ENCODE measurements around the gene PLXNA2. TPM values are rescaled to one million over a fixed set of nuclear protein-coding genes. Genes with fewer than 3 reads are reported as not detected.

PLXNA2 gene
- total and polyA plus RNA-seq, 3 donors from 2014 or later: 4.1 to 5.5 (median 4.7) TPM

GRCh38 chr1:208169081-208169879, 74.9 kb downstream of the PLXNA2 start:
- intact Hi-C loops (cut with DNase I; ENCODE audit: low total_unique reads): no loop called here
- H3K27me3 ChIP-seq: no peaks in the 10 kb centered on the region
- H3K36me3 ChIP-seq (ENCODE audit: low read depth, missing control alignments): no peaks in the 10 kb centered on the region
- TF ChIP-seq CTCF (IDR thresholded peaks at IDR 0.05) (no peak), POLR2A (IDR thresholded peaks at IDR 0.05) (no peak)
- no peaks in the 10 kb centered on the region for H3K9me3 ChIP-seq
- no peak overlapping the region for H3K27ac ChIP-seq
- H3K4me1 ChIP-seq: no peaks in the 10 kb centered on the region
- 74 to 82% methylated on average over 8 of the region's 8 CpGs for WGBS, 2 donors
- DNase-seq: no peak
- H3K4me3 ChIP-seq: no peak overlapping the region

- Histone ChIP-seq H3K4me1 (no peaks in the 10 kb centered on the region), H3K27ac (no peak overlapping the region), H3K9me3 (no peaks in the 10 kb centered on the region), H3K36me3 (ENCODE audit: low read depth, missing control alignments) (no peaks in the 10 kb centered on the region), H3K27me3 (no peaks in the 10 kb centered on the region), H3K4me3 (no peak overlapping the region)
- intact Hi-C loops (cut with DNase I; ENCODE audit: low total_unique reads): no loop called here
- TF ChIP-seq CTCF (IDR thresholded peaks at IDR 0.05): no peak
- no peak for TF ChIP-seq POLR2A (IDR thresholded peaks at IDR 0.05)
- 81 to 84% methylated on average over 11 of the region's 11 CpGs for WGBS, 2 donors
- no peak for DNase-seq
Measured at GRCh38 chr1:208167261-208167869, 76.8 kb downstream of the PLXNA2 start.

GRCh38 chr1:208166340-208167138, 77.6 kb downstream of the PLXNA2 start:
- no peak for DNase-seq
- intact Hi-C loops (cut with DNase I; ENCODE audit: low total_unique reads): no loop called here
- no peaks in the 10 kb centered on the region for H3K9me3 ChIP-seq
- peaks cover 5% of the 10 kb centered on the region for H3K4me1 ChIP-seq
- H3K27me3 ChIP-seq: no peaks in the 10 kb centered on the region
- no peak for TF ChIP-seq CTCF (IDR thresholded peaks at IDR 0.05)
- TF ChIP-seq POLR2A (IDR thresholded peaks at IDR 0.05): no peak
- 78 to 89% methylated on average over 4 of the region's 4 CpGs for WGBS, 2 donors
- no peak overlapping the region for H3K4me3 ChIP-seq
- no peaks in the 10 kb centered on the region for H3K36me3 ChIP-seq (ENCODE audit: low read depth, missing control alignments)
- H3K27ac ChIP-seq: no peak overlapping the region

- no peak overlapping the region for H3K27ac ChIP-seq
- no peak overlapping the region for H3K4me3 ChIP-seq
- DNase-seq: no peak
- no peaks in the 10 kb centered on the region for H3K27me3 ChIP-seq
- no peaks in the 10 kb centered on the region for H3K9me3 ChIP-seq
- TF ChIP-seq POLR2A (IDR thresholded peaks at IDR 0.05) (no peak), CTCF (IDR thresholded peaks at IDR 0.05) (no peak)
- H3K36me3 ChIP-seq (ENCODE audit: low read depth, missing control alignments): no peaks in the 10 kb centered on the region
- peaks cover 14% of the 10 kb centered on the region for H3K4me1 ChIP-seq
- intact Hi-C loops (cut with DNase I; ENCODE audit: low total_unique reads): no loop called here
- 80 to 90% methylated on average over 6 of the region's 6 CpGs for WGBS, 2 donors
Measured at GRCh38 chr1:208165659-208166058, 78.5 kb downstream of the PLXNA2 start.
